ENCODE measurements around the gene RNU1-1. TPM values are rescaled to one million over a fixed set of nuclear protein-coding genes. Genes with fewer than 3 reads are reported as not detected.
"Not testable (repeated sequence)": the region's sequence is repeated elsewhere in the genome, so short reads cannot be mapped to it uniquely, and the experiment has no call there.

RNU1-1 gene
- total RNA-seq, 1 donor, result not detected

DNA sequence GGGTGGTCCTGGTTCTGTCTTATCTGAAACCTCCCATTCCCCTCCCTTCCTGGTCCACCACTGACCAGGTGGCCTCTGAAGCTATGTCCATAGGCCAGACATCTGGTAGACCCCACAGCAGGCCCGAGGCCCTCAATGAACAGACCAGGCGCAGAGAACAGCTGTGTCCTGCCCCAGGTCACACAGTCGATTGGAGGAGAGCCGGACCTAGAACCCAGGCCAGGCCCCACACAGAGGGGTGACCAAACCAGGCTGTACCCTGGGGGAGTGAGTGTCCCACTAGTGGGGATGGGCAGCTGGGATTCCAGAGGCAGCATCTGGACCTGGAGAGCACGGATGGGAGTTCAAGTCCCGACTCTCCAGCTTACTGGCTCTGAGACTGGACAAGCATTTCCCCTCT lies 29.2 kb downstream of the RNU1-1 start:
- no peak for DNase-seq (ENCODE audit: insufficient read length, low spot score, missing footprints)
- Histone ChIP-seq H3K4me2 (ENCODE audit: insufficient read depth, low read length) (no peak overlapping the region), H3K4me1 (ENCODE audit: insufficient read depth, low read length) (no peaks in the 10 kb centered on the region), H4K20me1 (ENCODE audit: insufficient read depth, low read length) (no peaks in the 10 kb centered on the region), H3K27me3 (ENCODE audit: insufficient read depth, low read length) (no peaks in the 10 kb centered on the region), H3K9me3 (ENCODE audit: low read depth, low read length) (no peaks in the 10 kb centered on the region), H2AFZ (ENCODE audit: low read length) (no peak overlapping the region), H3K27ac (ENCODE audit: low read depth, low read length) (no peak overlapping the region), H3K36me3 (ENCODE audit: insufficient read depth, low read length) (peaks cover 2% of the 10 kb centered on the region), H3K4me3 (ENCODE audit: insufficient read depth, low read length) (no peak overlapping the region), H3K79me2 (ENCODE audit: insufficient read depth, low read length) (no peaks in the 10 kb centered on the region)
- TF ChIP-seq, protein P1, sequence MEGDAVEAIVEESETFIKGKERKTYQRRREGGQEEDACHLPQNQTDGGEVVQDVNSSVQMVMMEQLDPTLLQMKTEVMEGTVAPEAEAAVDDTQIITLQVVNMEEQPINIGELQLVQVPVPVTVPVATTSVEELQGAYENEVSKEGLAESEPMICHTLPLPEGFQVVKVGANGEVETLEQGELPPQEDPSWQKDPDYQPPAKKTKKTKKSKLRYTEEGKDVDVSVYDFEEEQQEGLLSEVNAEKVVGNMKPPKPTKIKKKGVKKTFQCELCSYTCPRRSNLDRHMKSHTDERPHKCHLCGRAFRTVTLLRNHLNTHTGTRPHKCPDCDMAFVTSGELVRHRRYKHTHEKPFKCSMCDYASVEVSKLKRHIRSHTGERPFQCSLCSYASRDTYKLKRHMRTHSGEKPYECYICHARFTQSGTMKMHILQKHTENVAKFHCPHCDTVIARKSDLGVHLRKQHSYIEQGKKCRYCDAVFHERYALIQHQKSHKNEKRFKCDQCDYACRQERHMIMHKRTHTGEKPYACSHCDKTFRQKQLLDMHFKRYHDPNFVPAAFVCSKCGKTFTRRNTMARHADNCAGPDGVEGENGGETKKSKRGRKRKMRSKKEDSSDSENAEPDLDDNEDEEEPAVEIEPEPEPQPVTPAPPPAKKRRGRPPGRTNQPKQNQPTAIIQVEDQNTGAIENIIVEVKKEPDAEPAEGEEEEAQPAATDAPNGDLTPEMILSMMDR (IDR thresholded peaks at IDR 0.05; ENCODE audit: extremely low read depth, low read depth, low read length), result no peak

DNA sequence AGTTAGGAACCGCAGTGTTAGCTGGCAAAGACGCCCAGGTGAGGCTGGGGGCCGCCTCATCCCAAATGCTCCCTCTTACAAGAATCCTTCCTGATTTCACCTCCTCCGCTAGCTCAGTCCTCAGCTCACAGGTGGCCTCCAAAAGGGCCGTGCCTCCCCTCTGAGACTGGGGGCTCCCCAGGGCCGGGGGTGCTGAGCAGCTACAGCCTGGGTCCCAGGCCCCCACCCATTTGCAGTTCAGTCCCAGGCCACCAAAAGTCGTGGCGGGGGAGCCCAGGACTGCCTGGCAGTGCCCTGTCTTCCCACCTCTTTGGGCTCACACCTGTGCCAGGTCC lies 29.6 kb downstream of the RNU1-1 start:
- DNase-seq (ENCODE audit: insufficient read length, low spot score, missing footprints), result peak; percentile 69
- Histone ChIP-seq H3K79me2 (ENCODE audit: insufficient read depth, low read length) (no peaks in the 10 kb centered on the region), H3K4me2 (ENCODE audit: insufficient read depth, low read length) (no peak overlapping the region), H3K27me3 (ENCODE audit: insufficient read depth, low read length) (no peaks in the 10 kb centered on the region), H3K4me1 (ENCODE audit: insufficient read depth, low read length) (no peaks in the 10 kb centered on the region), H3K36me3 (ENCODE audit: insufficient read depth, low read length) (peaks cover 2% of the 10 kb centered on the region), H2AFZ (ENCODE audit: low read length) (no peak overlapping the region), H3K9me3 (ENCODE audit: low read depth, low read length) (no peaks in the 10 kb centered on the region), H4K20me1 (ENCODE audit: insufficient read depth, low read length) (no peaks in the 10 kb centered on the region), H3K4me3 (ENCODE audit: insufficient read depth, low read length) (no peak overlapping the region), H3K27ac (ENCODE audit: low read depth, low read length) (no peak overlapping the region)
- TF ChIP-seq, protein P1 (IDR thresholded peaks at IDR 0.05; ENCODE audit: extremely low read depth, low read depth, low read length), result no peak

DNA sequence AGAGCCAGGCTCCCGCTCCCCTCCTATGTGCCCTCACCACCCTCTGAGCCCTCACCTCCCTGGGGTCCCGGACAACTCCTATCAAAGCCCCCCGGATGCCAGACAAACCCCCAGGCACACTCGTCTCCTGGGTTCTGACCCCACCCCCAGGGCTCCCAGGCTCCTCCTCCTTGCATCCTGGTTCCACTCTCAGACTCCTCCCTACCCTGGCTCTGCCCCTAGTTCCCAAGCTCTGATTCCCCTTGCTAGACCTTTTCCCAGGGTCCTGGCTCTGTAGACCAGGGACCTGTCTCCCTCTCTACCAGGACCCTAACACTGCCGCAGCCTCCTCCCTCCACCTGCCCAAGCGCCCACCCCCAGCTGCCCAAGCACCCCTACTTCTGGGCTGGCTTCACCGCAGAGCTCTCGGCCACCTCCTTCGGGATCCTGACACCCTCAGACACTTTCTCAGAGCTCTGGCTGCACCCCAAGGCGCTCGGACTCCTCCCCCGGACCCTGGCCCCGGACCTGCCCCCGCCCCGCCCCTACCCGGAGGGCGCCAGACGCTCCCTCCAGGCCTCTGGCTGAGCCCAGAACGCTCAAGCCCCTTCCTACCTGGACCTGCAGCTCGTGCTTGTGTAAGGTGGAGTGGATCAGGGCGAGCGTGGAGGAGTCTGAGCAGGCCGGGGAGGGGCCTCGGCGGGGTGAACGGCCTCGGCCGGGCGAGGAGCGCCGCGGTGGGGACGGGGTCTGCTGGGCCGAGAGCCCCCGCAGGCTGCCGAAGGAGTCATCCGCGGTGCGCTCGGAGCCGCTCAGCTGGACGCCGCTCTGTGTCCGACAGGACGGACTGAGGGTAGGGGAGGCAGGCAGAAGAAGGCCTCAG lies 30.2 kb downstream of the RNU1-1 start:
- H3K79me2 ChIP-seq (ENCODE audit: insufficient read depth, low read length); H3K4me2 ChIP-seq (ENCODE audit: insufficient read depth, low read length); H4K20me1 ChIP-seq (ENCODE audit: insufficient read depth, low read length); H3K27me3 ChIP-seq (ENCODE audit: insufficient read depth, low read length); H3K36me3 ChIP-seq (ENCODE audit: insufficient read depth, low read length); H2AFZ ChIP-seq (ENCODE audit: low read length); H3K27ac ChIP-seq (ENCODE audit: low read depth, low read length); H3K4me3 ChIP-seq (ENCODE audit: insufficient read depth, low read length); H3K9me3 ChIP-seq (ENCODE audit: low read depth, low read length); H3K4me1 ChIP-seq (ENCODE audit: insufficient read depth, low read length); DNase-seq (ENCODE audit: insufficient read length, low spot score, missing footprints): not testable (repeated sequence)

DNA sequence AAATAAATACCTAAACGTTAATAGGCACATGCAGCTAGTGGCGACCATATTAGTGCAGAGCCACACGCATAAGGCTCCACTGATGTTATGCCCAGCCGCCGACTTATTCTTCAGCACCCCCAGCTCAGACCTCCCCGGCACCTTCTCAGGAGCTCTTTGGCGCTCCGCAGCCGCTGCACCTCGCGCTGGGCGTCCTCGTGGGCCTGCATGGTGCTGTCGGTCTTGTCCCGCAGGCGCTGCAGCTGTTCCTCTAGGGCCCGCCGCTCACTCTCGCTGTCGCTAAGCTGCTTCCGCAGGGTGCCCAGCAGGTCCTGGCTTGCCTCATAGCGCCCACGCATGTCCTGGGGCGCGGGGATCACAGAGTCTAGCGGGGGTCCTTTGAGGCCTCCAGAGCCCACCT lies 30.9 kb downstream of the RNU1-1 start:
- H3K36me3 ChIP-seq (ENCODE audit: insufficient read depth, low read length); H4K20me1 ChIP-seq (ENCODE audit: insufficient read depth, low read length); H3K4me3 ChIP-seq (ENCODE audit: insufficient read depth, low read length); H3K79me2 ChIP-seq (ENCODE audit: insufficient read depth, low read length); H3K4me2 ChIP-seq (ENCODE audit: insufficient read depth, low read length); H2AFZ ChIP-seq (ENCODE audit: low read length); DNase-seq (ENCODE audit: insufficient read length, low spot score, missing footprints); H3K27ac ChIP-seq (ENCODE audit: low read depth, low read length); H3K27me3 ChIP-seq (ENCODE audit: insufficient read depth, low read length); H3K9me3 ChIP-seq (ENCODE audit: low read depth, low read length); H3K4me1 ChIP-seq (ENCODE audit: insufficient read depth, low read length): not testable (repeated sequence)

DNA sequence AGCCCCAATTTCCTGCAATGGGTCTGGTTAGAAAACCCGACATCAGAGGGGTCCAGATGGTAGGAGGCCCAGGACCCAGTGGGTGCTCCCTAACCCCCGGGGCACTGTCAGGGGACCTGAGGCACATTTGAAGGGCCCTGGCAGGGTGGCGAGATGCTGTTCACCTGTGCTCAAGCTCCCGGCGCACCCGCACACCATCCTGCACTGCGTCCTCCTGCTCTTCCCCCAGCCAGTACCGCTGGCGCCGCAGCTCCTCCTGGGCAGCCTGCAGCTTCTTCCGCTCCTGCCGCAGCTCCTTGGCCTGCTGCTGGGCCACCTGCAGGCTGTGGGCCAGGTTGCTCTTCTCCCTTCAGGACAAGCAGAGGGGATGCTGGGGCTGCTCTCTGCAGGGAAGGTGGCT lies 36.0 kb downstream of the RNU1-1 start:
- Histone ChIP-seq H2AFZ (ENCODE audit: low read length) (no peak overlapping the region), H3K9me3 (ENCODE audit: low read depth, low read length) (no peaks in the 10 kb centered on the region), H3K27me3 (ENCODE audit: insufficient read depth, low read length) (no peaks in the 10 kb centered on the region), H3K4me3 (ENCODE audit: insufficient read depth, low read length) (no peak overlapping the region), H3K36me3 (ENCODE audit: insufficient read depth, low read length) (peaks cover 22% of the 10 kb centered on the region), H4K20me1 (ENCODE audit: insufficient read depth, low read length) (no peaks in the 10 kb centered on the region), H3K27ac (ENCODE audit: low read depth, low read length) (no peak overlapping the region), H3K4me2 (ENCODE audit: insufficient read depth, low read length) (no peak overlapping the region), H3K4me1 (ENCODE audit: insufficient read depth, low read length) (no peaks in the 10 kb centered on the region), H3K79me2 (ENCODE audit: insufficient read depth, low read length) (no peaks in the 10 kb centered on the region)
- no peak for DNase-seq (ENCODE audit: insufficient read length, low spot score, missing footprints)
- TF ChIP-seq, protein P1 (IDR thresholded peaks at IDR 0.05; ENCODE audit: extremely low read depth, low read depth, low read length), result no peak

DNA sequence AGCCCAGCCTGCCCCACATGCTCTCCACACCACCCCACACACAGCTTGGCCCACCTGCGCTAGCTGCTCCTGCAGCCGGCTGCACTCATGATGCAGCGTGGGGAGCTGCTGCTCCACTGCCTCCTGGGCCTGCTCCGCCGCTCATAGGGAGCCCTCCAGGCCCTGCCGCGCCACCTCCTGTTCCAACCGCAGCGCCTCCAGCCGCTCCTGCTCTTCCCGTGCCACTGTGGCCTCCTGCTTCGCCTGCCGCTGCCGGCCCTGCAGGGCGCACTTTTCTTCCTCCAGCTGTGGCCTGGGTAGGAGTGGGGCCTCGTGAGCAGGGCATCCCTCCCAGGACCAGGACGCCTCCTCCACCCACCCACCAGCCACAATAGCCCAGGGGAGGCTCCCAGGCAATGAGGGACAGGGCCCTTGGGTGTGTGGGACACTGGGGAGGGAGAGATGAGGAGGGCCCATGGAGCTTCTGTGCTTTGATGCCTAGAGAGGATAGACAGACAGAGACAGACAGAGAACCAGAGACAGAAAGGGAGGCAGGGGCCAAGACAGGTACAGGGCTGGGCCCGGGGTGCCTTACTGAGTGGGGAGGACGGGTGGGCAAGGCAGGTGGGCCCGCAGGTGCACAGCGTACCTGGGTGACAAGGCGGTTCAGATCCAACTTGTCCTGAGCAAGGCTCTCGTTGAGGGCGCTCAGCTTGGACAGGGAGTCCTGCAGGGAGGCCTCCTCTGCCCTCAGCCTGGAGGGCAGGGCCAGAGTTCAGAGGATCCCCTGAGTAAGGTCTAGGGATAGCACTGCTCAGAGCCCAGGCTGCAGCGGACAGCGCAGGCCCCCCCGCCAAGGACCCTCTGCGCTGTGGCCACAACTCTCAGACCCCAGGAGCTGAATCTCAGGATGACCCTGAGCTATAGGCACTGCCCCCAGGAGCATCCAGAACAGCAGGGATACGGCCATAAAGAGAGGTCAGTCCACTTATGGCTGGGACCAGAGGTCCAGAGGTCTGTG lies 38.0 kb downstream of the RNU1-1 start:
- H3K27ac ChIP-seq (ENCODE audit: low read depth, low read length); DNase-seq (ENCODE audit: insufficient read length, low spot score, missing footprints); H3K4me1 ChIP-seq (ENCODE audit: insufficient read depth, low read length); H4K20me1 ChIP-seq (ENCODE audit: insufficient read depth, low read length); H3K27me3 ChIP-seq (ENCODE audit: insufficient read depth, low read length); H3K9me3 ChIP-seq (ENCODE audit: low read depth, low read length); H2AFZ ChIP-seq (ENCODE audit: low read length); H3K4me3 ChIP-seq (ENCODE audit: insufficient read depth, low read length); H3K4me2 ChIP-seq (ENCODE audit: insufficient read depth, low read length); H3K79me2 ChIP-seq (ENCODE audit: insufficient read depth, low read length): not testable (repeated sequence)
- H3K36me3 ChIP-seq (ENCODE audit: insufficient read depth, low read length), result peaks cover 22% of the 10 kb centered on the region

All from osteoblast (primary cell).